ENCODE measurements around the gene SFI1.

Gene SFI1

DNA sequence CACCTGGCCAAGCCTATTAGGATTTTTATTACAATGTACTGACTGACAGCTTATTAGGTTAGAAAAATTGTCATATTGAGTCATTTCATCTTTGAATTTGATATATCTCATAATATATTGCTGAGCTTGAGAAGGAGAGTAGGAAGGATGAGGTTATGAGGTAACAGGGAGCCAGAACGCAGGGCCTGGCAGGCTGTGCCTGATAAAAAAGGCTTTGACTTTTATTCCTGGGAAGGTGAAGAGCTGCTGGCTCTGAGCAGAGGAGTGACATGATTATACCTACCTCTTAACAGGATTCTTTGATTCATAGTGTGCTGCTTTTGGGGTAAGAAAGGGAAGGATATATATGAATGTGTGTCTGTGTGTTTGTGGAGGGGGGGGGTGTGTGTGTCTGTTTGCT, 70.9 kb downstream of the SFI1 start:
- TF ChIP-seq, protein P1, sequence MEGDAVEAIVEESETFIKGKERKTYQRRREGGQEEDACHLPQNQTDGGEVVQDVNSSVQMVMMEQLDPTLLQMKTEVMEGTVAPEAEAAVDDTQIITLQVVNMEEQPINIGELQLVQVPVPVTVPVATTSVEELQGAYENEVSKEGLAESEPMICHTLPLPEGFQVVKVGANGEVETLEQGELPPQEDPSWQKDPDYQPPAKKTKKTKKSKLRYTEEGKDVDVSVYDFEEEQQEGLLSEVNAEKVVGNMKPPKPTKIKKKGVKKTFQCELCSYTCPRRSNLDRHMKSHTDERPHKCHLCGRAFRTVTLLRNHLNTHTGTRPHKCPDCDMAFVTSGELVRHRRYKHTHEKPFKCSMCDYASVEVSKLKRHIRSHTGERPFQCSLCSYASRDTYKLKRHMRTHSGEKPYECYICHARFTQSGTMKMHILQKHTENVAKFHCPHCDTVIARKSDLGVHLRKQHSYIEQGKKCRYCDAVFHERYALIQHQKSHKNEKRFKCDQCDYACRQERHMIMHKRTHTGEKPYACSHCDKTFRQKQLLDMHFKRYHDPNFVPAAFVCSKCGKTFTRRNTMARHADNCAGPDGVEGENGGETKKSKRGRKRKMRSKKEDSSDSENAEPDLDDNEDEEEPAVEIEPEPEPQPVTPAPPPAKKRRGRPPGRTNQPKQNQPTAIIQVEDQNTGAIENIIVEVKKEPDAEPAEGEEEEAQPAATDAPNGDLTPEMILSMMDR (IDR thresholded peaks at IDR 0.05; ENCODE audit: insufficient read depth, missing control alignments), result no peak
- DNase-seq (ENCODE audit: insufficient read length, low spot score), result no peak
- no peak for FAIRE-seq

DNA sequence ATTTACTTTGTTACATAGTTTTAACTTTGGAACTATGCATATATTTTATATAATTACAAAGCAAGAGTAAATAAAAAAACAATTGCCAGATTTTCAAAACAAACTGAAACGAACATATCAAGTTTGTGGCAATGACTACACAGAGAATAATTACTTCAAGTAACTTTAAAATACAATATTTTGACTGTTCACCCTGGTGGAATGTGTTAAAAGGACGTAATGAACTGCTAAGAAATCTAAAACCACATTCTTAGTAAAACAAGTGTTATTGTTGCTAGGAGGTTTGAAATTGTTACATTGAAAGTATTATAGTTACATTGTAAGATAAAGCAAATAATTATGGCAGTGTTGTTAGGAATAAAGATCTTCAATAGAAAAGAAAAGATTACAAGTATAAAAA, 71.4 kb downstream of the SFI1 start:
- no peak for FAIRE-seq
- TF ChIP-seq, protein P1 (IDR thresholded peaks at IDR 0.05; ENCODE audit: insufficient read depth, missing control alignments), result no peak

DNA sequence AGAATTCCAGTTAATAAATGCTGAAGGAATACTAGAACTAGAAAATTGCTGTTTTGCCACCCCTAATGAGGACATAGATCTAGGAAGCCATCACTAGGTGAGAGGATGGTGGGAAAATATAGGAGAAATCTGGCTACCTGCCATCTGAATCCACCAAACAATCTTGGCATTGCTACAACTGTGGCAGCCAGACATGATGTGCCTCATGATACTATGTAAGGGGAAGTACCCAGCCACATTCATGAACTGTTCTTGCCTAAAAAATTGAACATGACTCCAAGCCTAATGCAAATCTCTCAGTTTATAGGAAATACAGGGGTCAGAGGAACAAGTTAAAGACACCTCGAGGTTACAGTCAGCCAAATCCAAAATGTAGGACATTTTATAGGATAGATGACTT, 72.8 kb downstream of the SFI1 start:
- TF ChIP-seq, protein P1 (IDR thresholded peaks at IDR 0.05; ENCODE audit: insufficient read depth, missing control alignments), result no peak
- DNase-seq (ENCODE audit: insufficient read length, low spot score), result no peak
- FAIRE-seq, result no peak

More for the DNA sequence above, 71.4 kb downstream of the SFI1 start:
- DNase-seq (ENCODE audit: insufficient read length, low spot score), result no peak

DNA sequence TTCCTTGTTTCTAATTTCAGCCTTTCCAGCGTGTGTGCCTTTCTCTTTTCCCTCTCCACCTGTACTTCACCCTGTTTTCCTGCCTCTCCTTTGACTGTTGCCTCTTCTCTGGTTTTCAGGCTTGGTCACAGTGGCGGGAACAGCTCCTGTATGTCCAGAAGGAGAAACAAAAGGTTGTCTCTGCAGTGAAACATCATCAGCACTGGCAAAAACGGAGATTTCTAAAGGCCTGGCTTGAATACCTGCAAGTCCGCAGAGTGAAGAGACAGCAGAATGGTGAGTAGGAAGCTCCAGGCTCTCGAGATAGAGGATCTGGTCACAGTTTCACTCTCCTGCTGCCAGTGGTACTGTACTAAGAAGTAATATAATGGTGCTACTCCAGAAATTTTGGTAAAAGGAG, 76.6 kb downstream of the SFI1 start:
- no peak for DNase-seq (ENCODE audit: insufficient read length, low spot score)
- FAIRE-seq, result no peak
- TF ChIP-seq, protein P1 (IDR thresholded peaks at IDR 0.05; ENCODE audit: insufficient read depth, missing control alignments), result no peak

DNA sequence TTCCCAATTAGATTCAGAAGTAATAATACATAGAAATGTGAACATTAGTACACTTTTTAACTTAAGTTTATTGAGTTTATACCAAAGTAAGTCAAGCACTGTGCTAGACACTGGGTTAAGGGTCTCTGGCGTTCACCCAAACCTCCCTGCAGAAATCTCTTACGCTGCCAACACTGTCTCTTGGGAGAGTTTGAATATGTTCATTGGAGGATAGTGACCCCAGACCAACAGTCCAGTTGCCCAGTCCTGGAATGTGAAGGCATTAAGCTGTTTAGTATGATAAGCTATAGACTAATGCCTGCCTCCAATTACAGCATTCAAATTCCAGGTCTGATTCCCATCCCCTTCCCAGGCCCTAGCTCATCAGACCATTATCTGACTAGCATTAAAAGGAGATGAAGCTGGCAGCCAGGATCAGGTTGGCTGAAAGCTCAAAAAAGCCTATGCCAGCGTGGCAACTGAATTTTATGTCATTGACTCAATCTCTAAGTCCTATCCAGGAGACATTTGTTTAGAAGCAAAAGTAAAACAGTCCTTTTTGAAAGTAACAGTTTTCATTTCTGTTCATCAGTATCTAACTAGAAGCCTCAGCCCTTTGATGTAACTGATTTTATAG, 77.8 kb downstream of the SFI1 start:
- DNase-seq (ENCODE audit: insufficient read length, low spot score) (no peak), FAIRE-seq (no peak)
- TF ChIP-seq, protein P1 (IDR thresholded peaks at IDR 0.05; ENCODE audit: insufficient read depth, missing control alignments), result no peak

DNA sequence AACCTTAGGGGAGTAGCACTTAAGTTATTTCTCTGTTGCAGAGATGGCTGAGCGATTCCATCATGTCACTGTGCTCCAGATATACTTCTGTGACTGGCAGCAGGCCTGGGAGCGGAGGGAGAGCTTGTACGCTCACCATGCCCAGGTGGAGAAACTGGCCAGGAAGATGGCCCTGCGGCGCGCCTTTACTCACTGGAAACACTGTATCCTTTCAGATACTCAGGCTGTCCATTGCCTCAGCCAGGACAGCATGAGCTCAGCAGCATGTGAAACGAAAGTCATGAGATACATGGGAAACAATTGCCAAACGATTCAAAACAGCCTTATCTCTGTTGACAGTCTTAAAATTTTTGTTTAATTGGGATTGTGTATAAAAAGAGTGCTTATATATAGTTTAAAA, 78.9 kb downstream of the SFI1 start:
- TF ChIP-seq, protein P1 (IDR thresholded peaks at IDR 0.05; ENCODE audit: insufficient read depth, missing control alignments), result no peak
- DNase-seq (ENCODE audit: insufficient read length, low spot score), result no peak

DNA sequence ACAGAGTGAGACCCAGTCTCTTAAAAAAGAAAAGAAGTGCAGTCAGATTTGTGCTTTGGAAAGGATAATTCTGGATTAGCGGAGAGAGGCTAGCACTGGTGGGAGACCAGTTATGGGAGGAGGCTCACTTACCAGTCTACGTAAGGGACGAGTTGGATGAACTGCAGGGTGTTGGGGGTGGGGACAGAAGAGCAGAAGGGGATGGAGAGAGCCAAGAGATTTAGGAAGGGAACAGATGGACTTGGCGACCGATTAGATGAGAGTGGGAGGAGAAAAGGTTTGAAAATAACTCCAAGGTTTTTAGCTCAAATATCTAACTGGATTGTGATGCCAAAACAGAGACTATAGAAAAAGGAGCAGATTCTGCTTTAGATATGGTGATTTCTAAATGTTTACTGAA, 81.4 kb downstream of the SFI1 start:
- FAIRE-seq, result no peak
- peak; percentile 30 for DNase-seq (ENCODE audit: insufficient read length, low spot score)
- TF ChIP-seq, protein P1 (IDR thresholded peaks at IDR 0.05; ENCODE audit: insufficient read depth, missing control alignments), result no peak

More for the DNA sequence above, 78.9 kb downstream of the SFI1 start:
- no peak for FAIRE-seq

All from D721Med (cell line).